BJ (cell line): ENCODE results near the gene RAB9A. TPM values are rescaled to one million over a fixed set of nuclear protein-coding genes. Genes with fewer than 3 reads are reported as not detected.
A peak's percentile ranks its signal among the peaks of the same experiment; 100 is the strongest.
"Not testable (repeated sequence)": the region's sequence is repeated elsewhere in the genome, so short reads cannot be mapped to it uniquely, and the experiment has no call there.

Source experiments
- CTCF ChIA-PET: fragments of 350-600 bp; formaldehyde crosslinking; extraction: SDS; loops from one replicate; lab custom pipeline; 2021; ENCODE audit warnings: antibody characterized with exemption, inconsistent platforms; lab: Yijun Ruan, JAX
- POLR2A ChIA-PET: fragments of 300-600 bp; sonication (Branson Sonifier 250); formaldehyde crosslinking; extraction: SDS; loops from one replicate; lab custom pipeline; 2021; ENCODE audit warnings: antibody characterized with exemption; lab: Charles Lee
- DNase-seq: peaks from one replicate; pipeline ENCODE4 v3.0.0-alpha.2; 2011; ENCODE audit warnings: low read depth
- H3K27me3 ChIP-seq: 2 replicates; pipeline ENCODE4 v1.6.0; 2011; ENCODE audit warnings: low read length; ENCODE audit not compliant: control insufficient read depth, insufficient read depth
- H3K36me3 ChIP-seq: 2 replicates; pipeline ENCODE4 v1.5.1; 2011; ENCODE audit warnings: low read length; ENCODE audit not compliant: control insufficient read depth, insufficient read depth
- H3K4me3 ChIP-seq: 2 replicates; pipeline ENCODE4 v1.5.1; 2011; ENCODE audit warnings: low read depth, mild to moderate bottlenecking, control low read depth, low read length
- polyA plus RNA-seq: library from polyadenylated mRNA; depleted of rRNA; stranded (reverse); fragments of >200 nt; gene quantifications from 2 replicates; pipeline ENCODE4 v1.2.3, GENCODE V29; 2011
- TF ChIP-seq, protein P1 (sequence below): IDR thresholded peaks from 2 replicates; pipeline ENCODE4 v1.5.1; 2011; ENCODE audit warnings: low read depth, mild to moderate bottlenecking, control low read depth, inconsistent platforms, low read length, moderate library complexity; ENCODE audit not compliant: insufficient read depth

The RAB9A gene
- polyA plus RNA-seq, 1 experiment = 9.8 TPM

DNA sequence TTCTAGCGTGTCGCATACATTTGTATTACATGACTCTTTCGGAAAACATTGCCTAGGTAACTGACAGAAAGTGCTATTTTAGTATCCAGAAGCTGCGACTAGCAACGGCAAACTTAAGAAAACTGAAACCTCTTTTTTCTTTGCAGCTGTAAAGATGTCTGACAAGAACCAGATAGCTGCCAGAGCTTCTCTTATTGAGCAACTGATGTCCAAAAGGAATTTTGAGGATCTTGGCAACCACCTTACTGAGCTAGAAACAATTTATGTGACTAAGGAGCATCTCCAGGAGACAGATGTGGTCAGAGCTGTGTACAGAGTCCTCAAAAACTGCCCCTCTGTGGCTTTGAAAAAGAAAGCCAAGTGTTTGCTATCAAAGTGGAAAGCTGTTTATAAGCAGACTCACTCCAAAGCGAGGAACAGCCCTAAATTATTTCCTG, 26.6 kb upstream of the RAB9A start:
- Histone ChIP-seq H3K36me3 (no peaks in the 10 kb centered on the region), H3K27me3 (no peaks in the 10 kb centered on the region), H3K4me3 (peak overlapping the region; percentile 14; the same call in 1 of the 2 replicates)
- CTCF ChIA-PET = interaction anchor here (1.2 to 1.9 kb wide), 2 partner anchors 87 to 370 kb away, joined by 4 to 6 read pairs; no protein-coding TSS in a partner anchor
- TF ChIP-seq, protein P1, sequence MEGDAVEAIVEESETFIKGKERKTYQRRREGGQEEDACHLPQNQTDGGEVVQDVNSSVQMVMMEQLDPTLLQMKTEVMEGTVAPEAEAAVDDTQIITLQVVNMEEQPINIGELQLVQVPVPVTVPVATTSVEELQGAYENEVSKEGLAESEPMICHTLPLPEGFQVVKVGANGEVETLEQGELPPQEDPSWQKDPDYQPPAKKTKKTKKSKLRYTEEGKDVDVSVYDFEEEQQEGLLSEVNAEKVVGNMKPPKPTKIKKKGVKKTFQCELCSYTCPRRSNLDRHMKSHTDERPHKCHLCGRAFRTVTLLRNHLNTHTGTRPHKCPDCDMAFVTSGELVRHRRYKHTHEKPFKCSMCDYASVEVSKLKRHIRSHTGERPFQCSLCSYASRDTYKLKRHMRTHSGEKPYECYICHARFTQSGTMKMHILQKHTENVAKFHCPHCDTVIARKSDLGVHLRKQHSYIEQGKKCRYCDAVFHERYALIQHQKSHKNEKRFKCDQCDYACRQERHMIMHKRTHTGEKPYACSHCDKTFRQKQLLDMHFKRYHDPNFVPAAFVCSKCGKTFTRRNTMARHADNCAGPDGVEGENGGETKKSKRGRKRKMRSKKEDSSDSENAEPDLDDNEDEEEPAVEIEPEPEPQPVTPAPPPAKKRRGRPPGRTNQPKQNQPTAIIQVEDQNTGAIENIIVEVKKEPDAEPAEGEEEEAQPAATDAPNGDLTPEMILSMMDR = no peak
- DNase-seq = peak; percentile 73
- POLR2A ChIA-PET = interaction anchor here (0.6 kb wide), 1 partner anchor 708 kb away, joined by 11 read pairs; no protein-coding TSS in a partner anchor

DNA sequence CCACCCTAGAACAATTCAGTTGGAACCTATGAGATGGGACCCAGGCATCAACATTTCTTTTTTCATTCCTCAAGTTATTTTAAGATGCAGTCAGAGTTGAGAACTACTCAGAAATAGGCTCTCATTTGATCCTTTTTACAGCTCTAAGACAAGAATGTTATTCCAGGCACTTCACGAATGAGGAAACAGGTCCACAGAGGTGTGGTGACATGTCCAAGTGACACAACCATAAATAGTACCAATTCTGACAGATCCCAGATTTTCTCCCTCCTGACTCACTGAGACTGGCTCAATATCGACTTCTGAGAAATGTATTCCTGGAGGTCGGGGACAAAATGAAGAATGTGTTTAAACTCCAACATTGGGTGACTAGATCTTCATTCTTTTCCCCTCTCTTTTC, 24.9 kb upstream of the RAB9A start:
- Histone ChIP-seq H3K36me3 (no peaks in the 10 kb centered on the region), H3K4me3 (no peak overlapping the region), H3K27me3 (no peaks in the 10 kb centered on the region)
- CTCF ChIA-PET = interaction anchor here (0.8 kb wide), 1 partner anchor 366 kb away, joined by 3 read pairs; the partner anchor contains the start of gene GEMIN8
- DNase-seq = no peak
- TF ChIP-seq, protein P1 = no peak
- POLR2A ChIA-PET = no interaction called here

DNA sequence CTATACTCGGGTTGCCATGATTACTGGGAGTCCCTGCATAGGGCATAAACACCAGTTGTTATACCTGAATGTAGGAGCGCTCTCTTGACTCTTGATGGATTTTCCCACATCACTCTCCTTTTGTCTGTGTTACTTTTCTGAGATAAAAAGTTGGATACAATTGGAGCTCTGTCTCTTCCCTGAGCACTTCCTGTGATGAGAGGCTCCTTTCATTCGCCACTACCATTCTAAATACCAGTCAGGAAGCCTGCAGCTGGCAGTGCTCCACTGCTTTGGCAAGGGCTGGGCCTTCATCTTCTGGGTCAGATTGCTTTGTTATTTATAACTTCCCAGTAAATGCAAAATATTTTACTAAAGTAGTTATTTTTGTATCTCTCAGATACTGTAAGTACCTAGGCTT, 22.1 kb upstream of the RAB9A start:
- TF ChIP-seq, protein P1 = no peak
- no peaks in the 10 kb centered on the region for H3K36me3 ChIP-seq
- POLR2A ChIA-PET = no interaction called here
- H3K27me3 ChIP-seq = no peaks in the 10 kb centered on the region
- CTCF ChIA-PET = no interaction called here
- no peak for DNase-seq
- no peak overlapping the region for H3K4me3 ChIP-seq

DNA sequence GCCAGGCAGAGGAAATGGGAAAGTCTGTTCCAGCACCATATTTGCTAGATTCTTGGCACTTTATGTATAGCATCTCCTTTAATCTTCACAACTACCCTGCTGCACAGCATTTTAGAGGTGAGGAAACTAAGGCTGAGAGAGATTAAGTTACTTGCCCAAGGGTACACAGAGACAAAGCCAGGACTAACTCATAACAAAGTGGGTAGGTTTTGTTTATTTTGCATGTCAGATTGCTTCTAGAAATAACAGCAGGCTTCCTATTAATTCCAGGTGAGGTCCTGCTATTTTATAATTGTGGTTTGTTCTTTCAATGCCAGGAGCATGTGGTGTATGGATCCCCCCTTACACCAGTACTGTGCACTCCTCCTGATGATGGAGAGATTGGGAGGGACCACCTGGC, 21.0 kb upstream of the RAB9A start:
- no peak for DNase-seq
- TF ChIP-seq, protein P1 = no peak
- H3K27me3 ChIP-seq = no peaks in the 10 kb centered on the region
- ChIA-PET POLR2A (no interaction called here), CTCF (no interaction called here)
- no peak overlapping the region for H3K4me3 ChIP-seq
- H3K36me3 ChIP-seq = no peaks in the 10 kb centered on the region

DNA sequence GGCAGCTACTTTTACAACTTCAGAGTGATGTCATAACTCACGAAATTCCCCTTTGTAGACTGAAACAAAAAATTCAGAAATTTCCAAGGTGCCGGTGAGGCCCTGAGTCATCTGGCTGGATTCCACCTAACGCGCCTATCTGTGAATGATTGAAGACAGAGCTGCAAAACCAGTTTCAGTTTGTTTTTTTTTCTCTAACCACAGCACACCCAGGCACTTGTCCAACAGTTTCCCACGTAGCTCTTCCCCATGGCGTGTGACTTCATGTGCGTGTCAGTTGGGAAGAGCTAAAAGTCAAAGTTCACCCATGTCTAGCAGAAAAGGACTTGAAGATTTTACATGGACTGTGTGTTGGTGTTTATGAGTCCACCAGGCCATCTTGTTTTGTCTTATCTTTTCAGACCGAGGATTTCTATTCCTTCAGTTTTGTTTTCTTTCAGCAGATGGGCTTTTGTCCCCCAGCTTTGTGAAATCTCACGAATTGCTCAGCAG, 19.6 kb upstream of the RAB9A start:
- ChIA-PET POLR2A (no interaction called here), CTCF (no interaction called here)
- TF ChIP-seq, protein P1 = no peak
- Histone ChIP-seq H3K4me3 (no peak overlapping the region), H3K36me3 (no peaks in the 10 kb centered on the region), H3K27me3 (no peaks in the 10 kb centered on the region)
- peak; percentile 90 for DNase-seq

DNA sequence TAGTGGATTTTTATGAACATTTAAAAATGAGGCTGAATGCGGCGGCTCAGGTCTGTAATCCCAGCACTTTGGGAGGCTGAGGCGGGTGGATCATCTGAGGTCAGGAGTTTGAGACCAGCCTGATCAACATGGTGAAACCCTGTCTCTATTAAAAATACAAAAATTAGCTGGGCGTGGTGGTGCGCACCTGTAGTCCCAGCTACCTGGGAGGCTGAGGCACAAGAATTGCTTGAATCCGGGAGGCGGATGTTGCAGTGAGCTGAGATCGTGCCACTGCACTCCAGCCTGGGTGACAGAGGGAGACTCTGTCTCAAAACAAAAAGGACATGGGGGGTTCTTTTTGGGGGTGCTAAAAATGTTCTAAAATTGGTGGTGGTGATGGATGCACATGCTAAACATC, 19.2 kb upstream of the RAB9A start:
- H3K27me3 ChIP-seq, CTCF ChIA-PET, H3K36me3 ChIP-seq, DNase-seq, H3K4me3 ChIP-seq, POLR2A ChIA-PET: not testable (repeated sequence)
